MCF 10A (cell line): ENCODE measurements around the gene LHX3. TPM values are rescaled to one million over a fixed set of nuclear protein-coding genes. Genes with fewer than 3 reads are reported as not detected.
"Not testable (repeated sequence)": the region's sequence is repeated elsewhere in the genome, so short reads cannot be mapped to it uniquely, and the experiment has no call there.

Source experiments
- BruUV-seq: library from RNA; stranded (reverse); fragments of 400-500 nt; replicated peaks from 2 replicates; lab custom pipeline; 2021; lab: Mats Ljungman, UMichigan
- CTCF ChIA-PET: fragments of 300-600 bp; sonication (Branson Sonifier 250); formaldehyde crosslinking; extraction: SDS; loops from one replicate; lab custom pipeline; 2021; ENCODE audit warnings: antibody characterized with exemption, inconsistent platforms; lab: Yijun Ruan, JAX
- POLR2A ChIA-PET: fragments of 300-600, 350-650 bp; sonication (Branson Sonifier 250); formaldehyde crosslinking; extraction: SDS; loops from one replicate; lab custom pipeline; 2020; ENCODE audit warnings: antibody characterized with exemption, inconsistent platforms; lab: Yijun Ruan, JAX
- DNase-seq: peaks from one replicate; pipeline ENCODE4 v3.0.0-alpha.2; 2018; ENCODE audit not compliant: unreplicated experiment
- H3K27ac Mint-ChIP-seq: one replicate; pipeline ENCODE4 v1.8.0; 2022; ENCODE audit warnings: mild to moderate bottlenecking, low read depth, mixed read lengths; ENCODE audit not compliant: unreplicated experiment
- H3K27me3 Mint-ChIP-seq: one replicate; pipeline ENCODE4 v1.8.0; 2022; ENCODE audit warnings: mixed read lengths; ENCODE audit not compliant: insufficient read depth, unreplicated experiment
- H3K36me3 Mint-ChIP-seq: one replicate; pipeline ENCODE4 v1.8.0; 2022; ENCODE audit warnings: mild to moderate bottlenecking, moderate library complexity, mixed read lengths; ENCODE audit not compliant: insufficient read depth, unreplicated experiment
- H3K4me1 Mint-ChIP-seq: one replicate; pipeline ENCODE4 v1.8.0; 2022; ENCODE audit warnings: mixed read lengths; ENCODE audit not compliant: insufficient read depth, unreplicated experiment
- H3K4me3 Mint-ChIP-seq: one replicate; pipeline ENCODE4 v1.8.0; 2022; ENCODE audit warnings: mild to moderate bottlenecking, moderate library complexity, mixed read lengths; ENCODE audit not compliant: unreplicated experiment
- H3K9me3 Mint-ChIP-seq: one replicate; pipeline ENCODE4 v1.8.0; 2022; ENCODE audit warnings: mixed read lengths; ENCODE audit not compliant: unreplicated experiment
- CTCF ChIP-seq: fragments of 200-600 bp; IDR thresholded peaks from one replicate; pipeline ENCODE4 v1.8.0; 2022; ENCODE audit warnings: antibody characterized with exemption, mild to moderate bottlenecking; ENCODE audit not compliant: unreplicated experiment
- intact Hi-C: fragments of 100-400 bp; cut with micrococcal nuclease; formaldehyde crosslinking; loops from 2 replicates; pipeline ENCODE4 v1.14.1; 2022
- total RNA-seq: library from RNA; stranded (reverse); gene quantifications from 2 replicates; pipeline ENCODE4 v1.2.3, GENCODE V29; 2022

The LHX3 gene
- total RNA-seq, 1 experiment from 2014 or later, result 0.26 TPM

- no peak for TF ChIP-seq CTCF
- DNase-seq, result no peak
- intact Hi-C loops, result no loop called here
- Mint-ChIP-seq H3K4me1 (no peaks in the 10 kb centered on the region), H3K27ac (no peak overlapping the region), H3K36me3 (peaks cover 6% of the 10 kb centered on the region), H3K4me3 (no peak overlapping the region), H3K9me3 (no peaks in the 10 kb centered on the region), H3K27me3 (peaks cover 16% of the 10 kb centered on the region)
- ChIA-PET CTCF (no interaction called here), POLR2A (no interaction called here)
- no TSS peak for BruUV-seq
Observed at GRCh38 chr9:136151214-136151804, 53.6 kb downstream of the LHX3 start.

DNA sequence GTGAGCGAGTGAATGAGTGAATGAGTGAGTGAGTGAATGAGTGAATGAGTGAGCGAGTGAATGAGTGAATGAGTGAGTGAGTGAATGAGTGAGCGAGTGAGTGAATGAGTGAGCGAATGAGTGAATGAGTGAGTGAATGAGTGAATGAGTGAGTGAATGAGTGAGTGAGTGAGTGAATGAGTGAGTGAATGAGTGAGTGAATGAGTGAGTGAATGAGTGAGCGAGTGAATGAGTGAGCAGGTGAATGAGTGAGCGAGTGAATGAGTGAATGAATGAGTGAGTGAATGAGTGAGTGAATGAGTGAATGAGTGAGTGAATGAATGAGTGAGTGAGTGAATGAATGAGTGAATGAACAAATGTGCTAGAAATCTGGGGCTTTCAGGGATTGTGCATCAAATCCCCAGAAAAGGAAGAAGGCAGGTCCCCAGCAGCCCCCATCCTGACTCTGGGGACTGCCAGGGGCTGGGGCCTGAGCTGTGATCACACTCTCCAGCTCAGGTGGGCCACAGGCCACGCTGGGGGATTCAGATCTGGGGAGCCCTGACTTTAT lies 54.2 kb downstream of the LHX3 start:
- intact Hi-C loops, H3K4me1 Mint-ChIP-seq, H3K4me3 Mint-ChIP-seq, H3K36me3 Mint-ChIP-seq, H3K9me3 Mint-ChIP-seq, CTCF ChIA-PET, BruUV-seq, H3K27ac Mint-ChIP-seq, POLR2A ChIA-PET, DNase-seq: not testable (repeated sequence)
- H3K27me3 Mint-ChIP-seq, result peaks cover 14% of the 10 kb centered on the region

DNA sequence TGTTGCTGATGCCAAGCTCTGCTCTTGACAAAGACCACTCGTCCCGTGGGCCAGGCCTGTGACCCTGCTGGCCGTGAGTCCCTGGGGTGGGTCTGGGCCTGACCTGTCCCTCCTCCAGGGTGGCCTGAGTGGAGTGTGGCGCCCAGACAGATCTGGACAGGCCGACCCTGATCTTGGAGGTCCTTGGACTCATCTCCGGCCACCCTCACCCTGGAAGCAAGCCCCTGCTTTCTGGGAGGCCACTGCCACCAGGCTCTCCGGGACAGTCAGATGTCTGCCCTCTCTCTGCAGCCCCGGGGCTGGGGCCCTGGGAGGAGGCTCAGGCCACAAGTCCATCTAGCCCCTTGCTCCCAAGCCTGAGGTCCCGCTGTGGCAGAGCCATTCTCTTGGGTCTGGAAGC lies 55.1 kb downstream of the LHX3 start:
- Mint-ChIP-seq H3K36me3 (peaks cover 6% of the 10 kb centered on the region), H3K27me3 (peaks cover 5% of the 10 kb centered on the region), H3K4me1 (no peaks in the 10 kb centered on the region), H3K4me3 (no peak overlapping the region), H3K9me3 (no peaks in the 10 kb centered on the region), H3K27ac (no peak overlapping the region)
- no peak for TF ChIP-seq CTCF
- ChIA-PET CTCF (no interaction called here), POLR2A (no interaction called here)
- intact Hi-C loops, result loop anchor here (10.0 kb wide), 1 partner anchor 135 kb away; no protein-coding TSS in a partner anchor
- no TSS peak for BruUV-seq
- no peak for DNase-seq

DNA sequence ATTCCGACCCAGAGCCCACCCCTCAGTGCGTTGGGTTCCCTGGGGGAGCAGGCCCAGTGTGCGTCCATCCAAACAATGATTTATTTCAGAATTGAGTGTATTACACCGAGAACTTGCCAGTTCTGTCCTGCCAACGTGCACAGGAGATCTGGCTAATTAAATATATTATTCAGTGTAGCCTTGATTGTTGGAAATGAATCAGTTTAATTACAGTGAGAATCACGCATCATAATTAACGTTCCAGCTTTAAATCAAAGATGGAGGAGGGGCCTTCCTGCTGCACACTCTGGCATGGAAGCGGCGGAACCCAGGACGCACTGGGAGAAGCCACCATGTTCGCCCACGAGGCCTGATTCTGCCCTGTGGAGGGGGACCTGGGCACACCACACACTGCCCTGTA lies 55.6 kb downstream of the LHX3 start:
- no peaks in the 10 kb centered on the region for H3K27me3 Mint-ChIP-seq
- ChIA-PET POLR2A (no interaction called here), CTCF (interaction anchor here (0.6 kb wide), 1 partner anchor 29 kb away, joined by 4 read pairs; no protein-coding TSS in a partner anchor)
- H3K4me1 Mint-ChIP-seq, result no peaks in the 10 kb centered on the region
- no TSS peak for BruUV-seq
- DNase-seq, result no peak
- H3K4me3 Mint-ChIP-seq, result no peak overlapping the region
- H3K9me3 Mint-ChIP-seq, result no peaks in the 10 kb centered on the region
- no peak for TF ChIP-seq CTCF
- intact Hi-C loops, result loop anchor here (10.0 kb wide), 1 partner anchor 135 kb away; no protein-coding TSS in a partner anchor
- H3K27ac Mint-ChIP-seq, result no peak overlapping the region
- H3K36me3 Mint-ChIP-seq, result peaks cover 6% of the 10 kb centered on the region
